Stimulated activated CD8-positive, alpha-beta memory T cell treated with anti-CD3 and anti-CD28 coated beads, Interleukin-7, amount 100 ng/mL, for 1 hour (primary cell): ENCODE data around the gene PTTG1IP.

Source experiments
- DNase-seq, 2 donors: peaks; one replicate each; pipeline ENCODE4 v3.0.0-alpha.2; 2020; ENCODE audit warnings: low read depth in 2 of 2

Gene PTTG1IP

GRCh38 chr21:44801468-44802395 is 71.8 kb downstream of the PTTG1IP start, which contains the start of gene UBE2G2:
Gene UBE2G2, minus strand, starts transcription at chr21:44801820. Its CDS starts 72 bp downstream, at chr21:44801748.
- DNase-seq: peak; percentile 70 to 71

DNA sequence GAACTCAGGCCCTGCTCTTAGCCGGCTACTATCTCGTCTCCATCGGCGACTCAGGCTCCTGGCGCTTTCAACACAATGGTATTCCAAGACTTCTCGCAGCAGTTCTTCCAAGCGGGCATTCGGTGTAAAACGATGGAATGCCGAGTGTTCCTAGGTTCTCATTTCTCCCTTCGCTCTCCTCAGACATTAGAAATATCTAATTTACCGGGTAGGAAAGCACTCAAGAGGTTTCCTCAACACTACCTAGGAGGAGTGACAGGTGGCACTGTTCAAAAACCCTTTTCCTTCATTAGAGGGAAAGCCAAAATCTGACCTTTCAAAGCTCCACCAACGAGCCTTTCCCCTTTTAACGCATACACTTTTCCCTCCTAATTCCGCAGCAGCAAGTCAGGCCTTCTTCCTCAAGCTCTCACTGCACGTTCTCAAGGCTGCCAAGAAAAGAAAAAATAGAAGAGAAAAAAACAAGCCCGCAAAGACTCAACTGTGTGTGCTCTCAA is 72.5 kb downstream of the PTTG1IP start:
- no peak for DNase-seq

DNA sequence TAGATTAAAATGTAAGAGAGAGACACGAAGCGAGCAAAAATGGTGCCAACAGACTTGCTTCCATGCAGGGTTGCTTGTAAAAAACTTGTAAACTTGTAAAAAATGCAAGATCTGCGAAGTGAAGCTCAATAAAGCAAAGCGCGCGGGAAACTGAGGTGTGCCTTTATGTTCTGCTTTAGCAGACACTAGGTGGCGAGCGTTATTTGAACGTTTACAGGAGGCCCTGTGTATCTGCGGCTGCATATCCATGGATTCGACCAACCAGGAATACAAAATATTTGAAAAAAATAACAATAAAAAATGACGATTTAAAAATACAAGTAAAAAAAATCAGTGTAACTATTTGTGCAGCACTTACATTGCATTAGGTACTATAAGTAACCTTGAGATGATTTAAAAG is 73.4 kb downstream of the PTTG1IP start:
- DNase-seq: no peak

DNA sequence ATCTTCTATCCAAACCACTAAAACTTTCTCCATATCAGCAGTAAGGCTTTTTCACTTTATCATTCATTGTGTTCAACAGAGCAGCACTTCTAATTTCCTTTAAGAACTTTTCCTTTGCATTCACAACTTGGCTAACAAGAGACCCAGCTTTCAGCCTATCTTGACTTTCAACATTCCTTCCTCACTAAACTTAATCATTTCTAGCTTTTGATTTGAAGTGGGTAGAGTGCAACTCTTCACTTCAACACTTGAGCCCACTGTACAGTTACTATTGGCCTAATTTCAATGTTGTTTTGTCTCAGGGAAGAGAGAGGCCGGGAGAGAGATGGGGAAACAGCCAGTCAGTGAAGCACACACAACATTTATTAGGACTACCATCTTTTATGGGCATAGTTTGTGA is 73.8 kb downstream of the PTTG1IP start:
- DNase-seq: no peak
